GM23338 (cell line): ENCODE measurements around the gene DTD1. TPM values are rescaled to one million over a fixed set of nuclear protein-coding genes. Genes with fewer than 3 reads are reported as not detected.

ENCODE experiments used
- ATAC-seq: fragments of 200-7000 bp; cut with Tn5 transposase; 3 replicates; pipeline ENCODE4 v1.9.1; 2020
- DNase-seq: peaks from one replicate; pipeline ENCODE4 v3.0.0-alpha.2; 2015; ENCODE audit warnings: low spot score
- H2AFZ ChIP-seq: fragments of 200-600 bp; sonication (generic); 2 replicates; pipeline ENCODE4 v1.8.0; 2016; ENCODE audit warnings: antibody characterized with exemption, mild to moderate bottlenecking, moderate library complexity
- H3F3A ChIP-seq: fragments of 200-600 bp; sonication (generic); replicated peaks from 2 replicates; pipeline ENCODE4 v1.8.0; 2017; ENCODE audit warnings: antibody characterized with exemption, mixed run types, low read depth
- H3K27ac ChIP-seq: fragments of 200-600 bp; sonication (generic); 2 replicates; pipeline ENCODE4 v1.6.1; 2016; ENCODE audit warnings: low read depth
- H3K27me3 ChIP-seq: fragments of 200-600 bp; sonication (generic); 2 replicates; pipeline ENCODE4 v1.8.0; 2016; ENCODE audit warnings: mild to moderate bottlenecking, mixed run types, moderate library complexity; ENCODE audit not compliant: insufficient read depth
- H3K36me3 ChIP-seq: fragments of 200-600 bp; sonication (generic); 2 replicates; pipeline ENCODE4 v1.8.0; 2016; ENCODE audit warnings: mild to moderate bottlenecking; ENCODE audit not compliant: insufficient read depth
- H3K4me1 ChIP-seq: fragments of 200-600 bp; sonication (generic); 2 replicates; pipeline ENCODE4 v1.8.0; 2016; ENCODE audit warnings: mild to moderate bottlenecking, moderate library complexity; ENCODE audit not compliant: insufficient read depth
- H3K4me2 ChIP-seq: fragments of 200-600 bp; sonication (generic); 2 replicates; pipeline ENCODE4 v1.7.1; 2017; ENCODE audit warnings: mixed run types
- H3K4me3 ChIP-seq: fragments of 200-600 bp; sonication (generic); 2 replicates; pipeline ENCODE4 v1.6.1; 2016; ENCODE audit warnings: mixed run types
- H3K79me2 ChIP-seq: fragments of 200-600 bp; sonication (generic); replicated peaks from 2 replicates; pipeline ENCODE4 v1.8.0; 2017; ENCODE audit warnings: mild to moderate bottlenecking; ENCODE audit not compliant: insufficient read depth
- H3K9me2 ChIP-seq: fragments of 200-600 bp; sonication (generic); 2 replicates; pipeline ENCODE4 v1.8.0; 2017; ENCODE audit not compliant: insufficient read depth
- H4K20me1 ChIP-seq: fragments of 200-600 bp; sonication (generic); replicated peaks from 2 replicates; pipeline ENCODE4 v1.8.0; 2017; ENCODE audit warnings: mild to moderate bottlenecking; ENCODE audit not compliant: insufficient read depth
- H3K27ac Mint-ChIP-seq: 2 replicates; pipeline ENCODE4 v1.8.0; 2020; ENCODE audit warnings: inconsistent platforms, mild to moderate bottlenecking, moderate library complexity, mixed read lengths
- H3K27me3 Mint-ChIP-seq: 3 replicates; pipeline ENCODE4 v1.8.0; 2022; ENCODE audit warnings: low read depth, mild to moderate bottlenecking, moderate library complexity, mixed read lengths, inconsistent platforms; ENCODE audit not compliant: insufficient read depth, poor library complexity
- H3K36me3 Mint-ChIP-seq: 3 replicates; pipeline ENCODE4 v1.8.0; 2021; ENCODE audit warnings: low read depth, mild to moderate bottlenecking, inconsistent platforms, moderate library complexity, mixed read lengths
- H3K4me1 Mint-ChIP-seq: 3 replicates; pipeline ENCODE4 v1.8.0; 2020; ENCODE audit warnings: mild to moderate bottlenecking, inconsistent platforms, mixed read lengths
- H3K4me3 Mint-ChIP-seq: 3 replicates; pipeline ENCODE4 v1.8.0; 2021; ENCODE audit warnings: moderate library complexity, mild to moderate bottlenecking, inconsistent platforms, mixed read lengths
- H3K9me3 Mint-ChIP-seq: 3 replicates; pipeline ENCODE4 v1.8.0; 2020; ENCODE audit warnings: moderate library complexity, mild to moderate bottlenecking, inconsistent platforms, mixed read lengths
- CREB1 ChIP-seq: fragments of 250-450 bp; sonication (Bioruptor Pico); IDR thresholded peaks from 2 replicates; pipeline ENCODE4 v1.5.0; 2020; ENCODE audit warnings: low read depth, mild to moderate bottlenecking, moderate library complexity
- EZH2 ChIP-seq: fragments of 200-600 bp; sonication (generic); IDR thresholded peaks from one replicate; pipeline ENCODE4 v1.8.0; 2017; ENCODE audit warnings: antibody characterized with exemption, mild to moderate bottlenecking, low read depth; ENCODE audit not compliant: unreplicated experiment
- EZH2phosphoT487 ChIP-seq: fragments of 200-600 bp; sonication (generic); IDR thresholded peaks from one replicate; pipeline ENCODE4 v1.8.1; 2018; ENCODE audit warnings: antibody characterized with exemption; ENCODE audit not compliant: unreplicated experiment
- JUNB ChIP-seq: IDR thresholded peaks from one replicate; pipeline ENCODE4 v1.6.1; 2016; ENCODE audit warnings: antibody characterized with exemption; ENCODE audit not compliant: unreplicated experiment
- NANOG ChIP-seq: IDR thresholded peaks from 2 replicates; pipeline ENCODE4 v1.6.1; 2016; ENCODE audit warnings: antibody characterized with exemption, borderline replicate concordance
- POLR2AphosphoS5 ChIP-seq: IDR thresholded peaks from 2 replicates; pipeline ENCODE4 v1.6.1; 2016; ENCODE audit warnings: antibody characterized with exemption, low read depth
- STAT1 ChIP-seq: IDR thresholded peaks from one replicate; pipeline ENCODE4 v1.6.1; 2016; ENCODE audit warnings: antibody characterized with exemption; ENCODE audit not compliant: unreplicated experiment
- ZNF114 ChIP-seq: fragments of 250-450 bp; sonication (Bioruptor Pico); IDR thresholded peaks from 2 replicates; pipeline ENCODE4 v1.5.0; 2020; ENCODE audit warnings: mild to moderate bottlenecking, moderate library complexity
- ZNF331 ChIP-seq: fragments of 250-450 bp; sonication (Bioruptor Pico); IDR thresholded peaks from 2 replicates; pipeline ENCODE4 v1.5.0; 2020; ENCODE audit warnings: low read depth, mild to moderate bottlenecking, moderate library complexity
- polyA plus RNA-seq: library from polyadenylated mRNA; unstranded; fragments of >200 nt; fragmentation: Nextera tagmentation; extraction: Ambion mirVana; gene quantifications from 2 replicates; pipeline ENCODE4 v1.2.1, GENCODE V29; 2016
- total RNA-seq: library from RNA; depleted of rRNA; stranded (reverse); fragments of >200 nt; shearing (Covaris generic); gene quantifications from 2 replicates; pipeline ENCODE4 v1.2.3, GENCODE V29; 2014
- TF ChIP-seq, protein P1 (sequence below): fragments of 250-450 bp; sonication (Bioruptor Pico); IDR thresholded peaks from 2 replicates; pipeline ENCODE4 v1.5.0; 2020; ENCODE audit warnings: mild to moderate bottlenecking, moderate library complexity
- TF ChIP-seq, protein P2 (sequence below): IDR thresholded peaks from one replicate; pipeline ENCODE4 v1.6.1; 2018; ENCODE audit warnings: antibody characterized with exemption; ENCODE audit not compliant: unreplicated experiment
- TF ChIP-seq, protein P3 (sequence below): IDR thresholded peaks from 2 replicates; pipeline ENCODE4 v1.6.1; 2016; ENCODE audit warnings: antibody characterized with exemption
- TF ChIP-seq, protein P4 (sequence below), 2 experiments: fragments of 200-600 bp in 1 of 2; sonication (generic) in 1 of 2; conservative IDR thresholded peaks; 2 replicates each; pipeline versions ENCODE4 v1.5.1 to v1.6.1; 2016 to 2017; ENCODE audit warnings: antibody characterized with exemption in 2 of 2, low read depth in 2 of 2, mild to moderate bottlenecking in 2 of 2, moderate library complexity in 1 of 2

Gene DTD1
- total and polyA plus RNA-seq, 2 experiments from 2014 or later, result 69.8 to 74.0 TPM

DNA sequence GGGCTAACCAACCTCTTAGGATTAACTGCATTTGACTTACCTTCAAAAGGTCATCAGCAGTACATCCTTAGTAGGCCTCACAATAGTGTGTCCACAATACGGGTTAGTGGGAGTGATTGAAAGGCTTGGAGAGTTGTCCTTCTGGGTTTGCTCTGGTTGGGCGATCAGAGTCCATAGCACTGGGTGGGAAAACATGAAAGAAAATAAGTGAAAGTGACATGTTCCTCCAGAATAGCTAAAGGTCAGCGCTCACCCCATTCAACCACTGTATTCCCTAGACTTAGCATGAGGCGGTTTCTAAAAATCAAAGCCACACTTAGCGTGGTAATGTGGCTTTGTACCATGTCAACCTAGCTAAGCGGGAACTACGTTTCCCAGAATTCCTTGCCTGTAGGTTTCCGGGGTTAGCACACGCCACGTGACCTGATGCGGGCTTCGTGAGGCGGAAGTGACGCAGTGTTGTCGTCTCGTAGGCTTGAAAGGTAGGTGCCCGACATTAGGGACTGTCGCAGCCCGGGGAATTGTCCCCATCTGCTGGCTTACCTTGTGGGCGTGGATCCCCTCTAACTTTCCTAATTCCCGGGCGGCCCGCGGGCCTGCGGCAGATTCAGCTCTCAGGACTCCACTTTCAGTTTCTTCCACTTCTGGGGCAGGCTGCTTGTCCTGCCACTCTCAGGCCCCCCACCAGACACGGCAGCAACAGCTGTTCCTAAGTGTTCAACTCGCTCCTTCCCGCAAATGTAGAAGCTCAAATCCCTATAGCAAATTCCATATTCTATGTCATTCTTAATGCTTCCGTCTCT is 206.0 kb downstream of the DTD1 start:
- H3K4me3 Mint-ChIP-seq, result peak overlapping the region; percentile 96
- H3K36me3 Mint-ChIP-seq, result no peaks in the 10 kb centered on the region
- H3K4me3 ChIP-seq, result peak overlapping the region; percentile 71
- peaks cover 10% of the 10 kb centered on the region for H3K27me3 Mint-ChIP-seq
- no peak overlapping the region for H3K27ac ChIP-seq
- H4K20me1 ChIP-seq, result no peaks in the 10 kb centered on the region
- DNase-seq (peak; percentile 96), ATAC-seq (peak; percentile 98)
- H3K4me1 Mint-ChIP-seq, result peaks cover 4% of the 10 kb centered on the region; the same call in 2 of the 3 replicates
- 0 out of 2 replicates have a peak, but pooled peaks cover 15% of the 10 kb centered on the region for H3K9me2 ChIP-seq
- peaks cover 4% of the 10 kb centered on the region; the same call in 1 of the 2 replicates for H3K4me1 ChIP-seq
- peak overlapping the region; percentile 93 for H3K4me2 ChIP-seq
- no peak for TF ChIP-seq ZNF114
- TF ChIP-seq, protein P1, sequence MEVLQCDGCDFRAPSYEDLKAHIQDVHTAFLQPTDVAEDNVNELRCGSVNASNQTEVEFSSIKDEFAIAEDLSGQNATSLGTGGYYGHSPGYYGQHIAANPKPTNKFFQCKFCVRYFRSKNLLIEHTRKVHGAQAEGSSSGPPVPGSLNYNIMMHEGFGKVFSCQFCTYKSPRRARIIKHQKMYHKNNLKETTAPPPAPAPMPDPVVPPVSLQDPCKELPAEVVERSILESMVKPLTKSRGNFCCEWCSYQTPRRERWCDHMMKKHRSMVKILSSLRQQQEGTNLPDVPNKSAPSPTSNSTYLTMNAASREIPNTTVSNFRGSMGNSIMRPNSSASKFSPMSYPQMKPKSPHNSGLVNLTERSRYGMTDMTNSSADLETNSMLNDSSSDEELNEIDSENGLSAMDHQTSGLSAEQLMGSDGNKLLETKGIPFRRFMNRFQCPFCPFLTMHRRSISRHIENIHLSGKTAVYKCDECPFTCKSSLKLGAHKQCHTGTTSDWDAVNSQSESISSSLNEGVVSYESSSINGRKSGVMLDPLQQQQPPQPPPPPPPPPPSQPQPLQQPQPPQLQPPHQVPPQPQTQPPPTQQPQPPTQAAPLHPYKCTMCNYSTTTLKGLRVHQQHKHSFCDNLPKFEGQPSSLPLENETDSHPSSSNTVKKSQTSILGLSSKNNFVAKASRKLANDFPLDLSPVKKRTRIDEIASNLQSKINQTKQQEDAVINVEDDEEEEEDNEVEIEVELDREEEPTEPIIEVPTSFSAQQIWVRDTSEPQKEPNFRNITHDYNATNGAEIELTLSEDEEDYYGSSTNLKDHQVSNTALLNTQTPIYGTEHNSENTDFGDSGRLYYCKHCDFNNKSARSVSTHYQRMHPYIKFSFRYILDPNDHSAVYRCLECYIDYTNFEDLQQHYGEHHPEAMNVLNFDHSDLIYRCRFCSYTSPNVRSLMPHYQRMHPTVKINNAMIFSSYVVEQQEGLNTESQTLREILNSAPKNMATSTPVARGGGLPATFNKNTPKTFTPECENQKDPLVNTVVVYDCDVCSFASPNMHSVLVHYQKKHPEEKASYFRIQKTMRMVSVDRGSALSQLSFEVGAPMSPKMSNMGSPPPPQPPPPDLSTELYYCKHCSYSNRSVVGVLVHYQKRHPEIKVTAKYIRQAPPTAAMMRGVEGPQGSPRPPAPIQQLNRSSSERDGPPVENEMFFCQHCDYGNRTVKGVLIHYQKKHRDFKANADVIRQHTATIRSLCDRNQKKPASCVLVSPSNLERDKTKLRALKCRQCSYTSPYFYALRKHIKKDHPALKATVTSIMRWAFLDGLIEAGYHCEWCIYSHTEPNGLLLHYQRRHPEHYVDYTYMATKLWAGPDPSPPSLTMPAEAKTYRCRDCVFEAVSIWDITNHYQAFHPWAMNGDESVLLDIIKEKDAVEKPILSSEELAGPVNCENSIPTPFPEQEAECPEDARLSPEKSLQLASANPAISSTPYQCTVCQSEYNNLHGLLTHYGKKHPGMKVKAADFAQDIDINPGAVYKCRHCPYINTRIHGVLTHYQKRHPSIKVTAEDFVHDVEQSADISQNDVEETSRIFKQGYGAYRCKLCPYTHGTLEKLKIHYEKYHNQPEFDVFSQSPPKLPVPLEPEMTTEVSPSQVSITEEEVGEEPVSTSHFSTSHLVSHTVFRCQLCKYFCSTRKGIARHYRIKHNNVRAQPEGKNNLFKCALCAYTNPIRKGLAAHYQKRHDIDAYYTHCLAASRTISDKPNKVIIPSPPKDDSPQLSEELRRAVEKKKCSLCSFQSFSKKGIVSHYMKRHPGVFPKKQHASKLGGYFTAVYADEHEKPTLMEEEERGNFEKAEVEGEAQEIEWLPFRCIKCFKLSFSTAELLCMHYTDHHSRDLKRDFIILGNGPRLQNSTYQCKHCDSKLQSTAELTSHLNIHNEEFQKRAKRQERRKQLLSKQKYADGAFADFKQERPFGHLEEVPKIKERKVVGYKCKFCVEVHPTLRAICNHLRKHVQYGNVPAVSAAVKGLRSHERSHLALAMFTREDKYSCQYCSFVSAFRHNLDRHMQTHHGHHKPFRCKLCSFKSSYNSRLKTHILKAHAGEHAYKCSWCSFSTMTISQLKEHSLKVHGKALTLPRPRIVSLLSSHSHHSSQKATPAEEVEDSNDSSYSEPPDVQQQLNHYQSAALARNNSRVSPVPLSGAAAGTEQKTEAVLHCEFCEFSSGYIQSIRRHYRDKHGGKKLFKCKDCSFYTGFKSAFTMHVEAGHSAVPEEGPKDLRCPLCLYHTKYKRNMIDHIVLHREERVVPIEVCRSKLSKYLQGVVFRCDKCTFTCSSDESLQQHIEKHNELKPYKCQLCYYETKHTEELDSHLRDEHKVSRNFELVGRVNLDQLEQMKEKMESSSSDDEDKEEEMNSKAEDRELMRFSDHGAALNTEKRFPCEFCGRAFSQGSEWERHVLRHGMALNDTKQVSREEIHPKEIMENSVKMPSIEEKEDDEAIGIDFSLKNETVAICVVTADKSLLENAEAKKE (CRISPR knock-in tag), result no peak
- no peak for TF ChIP-seq ZNF331 (CRISPR knock-in tag)
- TF ChIP-seq, protein P2, sequence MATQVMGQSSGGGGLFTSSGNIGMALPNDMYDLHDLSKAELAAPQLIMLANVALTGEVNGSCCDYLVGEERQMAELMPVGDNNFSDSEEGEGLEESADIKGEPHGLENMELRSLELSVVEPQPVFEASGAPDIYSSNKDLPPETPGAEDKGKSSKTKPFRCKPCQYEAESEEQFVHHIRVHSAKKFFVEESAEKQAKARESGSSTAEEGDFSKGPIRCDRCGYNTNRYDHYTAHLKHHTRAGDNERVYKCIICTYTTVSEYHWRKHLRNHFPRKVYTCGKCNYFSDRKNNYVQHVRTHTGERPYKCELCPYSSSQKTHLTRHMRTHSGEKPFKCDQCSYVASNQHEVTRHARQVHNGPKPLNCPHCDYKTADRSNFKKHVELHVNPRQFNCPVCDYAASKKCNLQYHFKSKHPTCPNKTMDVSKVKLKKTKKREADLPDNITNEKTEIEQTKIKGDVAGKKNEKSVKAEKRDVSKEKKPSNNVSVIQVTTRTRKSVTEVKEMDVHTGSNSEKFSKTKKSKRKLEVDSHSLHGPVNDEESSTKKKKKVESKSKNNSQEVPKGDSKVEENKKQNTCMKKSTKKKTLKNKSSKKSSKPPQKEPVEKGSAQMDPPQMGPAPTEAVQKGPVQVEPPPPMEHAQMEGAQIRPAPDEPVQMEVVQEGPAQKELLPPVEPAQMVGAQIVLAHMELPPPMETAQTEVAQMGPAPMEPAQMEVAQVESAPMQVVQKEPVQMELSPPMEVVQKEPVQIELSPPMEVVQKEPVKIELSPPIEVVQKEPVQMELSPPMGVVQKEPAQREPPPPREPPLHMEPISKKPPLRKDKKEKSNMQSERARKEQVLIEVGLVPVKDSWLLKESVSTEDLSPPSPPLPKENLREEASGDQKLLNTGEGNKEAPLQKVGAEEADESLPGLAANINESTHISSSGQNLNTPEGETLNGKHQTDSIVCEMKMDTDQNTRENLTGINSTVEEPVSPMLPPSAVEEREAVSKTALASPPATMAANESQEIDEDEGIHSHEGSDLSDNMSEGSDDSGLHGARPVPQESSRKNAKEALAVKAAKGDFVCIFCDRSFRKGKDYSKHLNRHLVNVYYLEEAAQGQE, result no peak
- no peak for TF ChIP-seq NANOG
- TF ChIP-seq POLR2AphosphoS5, result peak; percentile 75
- TF ChIP-seq JUNB, result no peak
- no peak for TF ChIP-seq EZH2
- no peak for TF ChIP-seq STAT1
- TF ChIP-seq, protein P3, sequence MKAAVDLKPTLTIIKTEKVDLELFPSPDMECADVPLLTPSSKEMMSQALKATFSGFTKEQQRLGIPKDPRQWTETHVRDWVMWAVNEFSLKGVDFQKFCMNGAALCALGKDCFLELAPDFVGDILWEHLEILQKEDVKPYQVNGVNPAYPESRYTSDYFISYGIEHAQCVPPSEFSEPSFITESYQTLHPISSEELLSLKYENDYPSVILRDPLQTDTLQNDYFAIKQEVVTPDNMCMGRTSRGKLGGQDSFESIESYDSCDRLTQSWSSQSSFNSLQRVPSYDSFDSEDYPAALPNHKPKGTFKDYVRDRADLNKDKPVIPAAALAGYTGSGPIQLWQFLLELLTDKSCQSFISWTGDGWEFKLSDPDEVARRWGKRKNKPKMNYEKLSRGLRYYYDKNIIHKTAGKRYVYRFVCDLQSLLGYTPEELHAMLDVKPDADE, result peak; percentile 95
- TF ChIP-seq, protein P4, sequence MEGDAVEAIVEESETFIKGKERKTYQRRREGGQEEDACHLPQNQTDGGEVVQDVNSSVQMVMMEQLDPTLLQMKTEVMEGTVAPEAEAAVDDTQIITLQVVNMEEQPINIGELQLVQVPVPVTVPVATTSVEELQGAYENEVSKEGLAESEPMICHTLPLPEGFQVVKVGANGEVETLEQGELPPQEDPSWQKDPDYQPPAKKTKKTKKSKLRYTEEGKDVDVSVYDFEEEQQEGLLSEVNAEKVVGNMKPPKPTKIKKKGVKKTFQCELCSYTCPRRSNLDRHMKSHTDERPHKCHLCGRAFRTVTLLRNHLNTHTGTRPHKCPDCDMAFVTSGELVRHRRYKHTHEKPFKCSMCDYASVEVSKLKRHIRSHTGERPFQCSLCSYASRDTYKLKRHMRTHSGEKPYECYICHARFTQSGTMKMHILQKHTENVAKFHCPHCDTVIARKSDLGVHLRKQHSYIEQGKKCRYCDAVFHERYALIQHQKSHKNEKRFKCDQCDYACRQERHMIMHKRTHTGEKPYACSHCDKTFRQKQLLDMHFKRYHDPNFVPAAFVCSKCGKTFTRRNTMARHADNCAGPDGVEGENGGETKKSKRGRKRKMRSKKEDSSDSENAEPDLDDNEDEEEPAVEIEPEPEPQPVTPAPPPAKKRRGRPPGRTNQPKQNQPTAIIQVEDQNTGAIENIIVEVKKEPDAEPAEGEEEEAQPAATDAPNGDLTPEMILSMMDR (conservative IDR thresholded peaks at IDR 0.05; ENCODE audit: low read depth in 2 of 2), result peak in 1 of 2 experiments; percentile 48; a peak in 2 of 4 replicates
- TF ChIP-seq CREB1, result peak; percentile 93
- no peak for TF ChIP-seq EZH2phosphoT487
- peaks cover under 1% of the 10 kb centered on the region; the same call in 1 of the 3 replicates for H3K9me3 Mint-ChIP-seq
- 0 out of 2 replicates have a peak, but pooled peaks cover 8% of the 10 kb centered on the region for H3K27me3 ChIP-seq
- no peaks in the 10 kb centered on the region for H3K79me2 ChIP-seq
- no peaks in the 10 kb centered on the region for H3K36me3 ChIP-seq
- H3K27ac Mint-ChIP-seq, result peak overlapping the region; percentile 89; the same call in 1 of the 2 replicates
- H2AFZ ChIP-seq, result peak overlapping the region; percentile 90
- H3F3A ChIP-seq, result no peaks in the 10 kb centered on the region
